ENCODE measurements around the gene OR1K1.
"Not testable (repeated sequence)": the region's sequence is repeated elsewhere in the genome, so short reads cannot be mapped to it uniquely, and the experiment has no call there.

OR1K1 gene, protein sequence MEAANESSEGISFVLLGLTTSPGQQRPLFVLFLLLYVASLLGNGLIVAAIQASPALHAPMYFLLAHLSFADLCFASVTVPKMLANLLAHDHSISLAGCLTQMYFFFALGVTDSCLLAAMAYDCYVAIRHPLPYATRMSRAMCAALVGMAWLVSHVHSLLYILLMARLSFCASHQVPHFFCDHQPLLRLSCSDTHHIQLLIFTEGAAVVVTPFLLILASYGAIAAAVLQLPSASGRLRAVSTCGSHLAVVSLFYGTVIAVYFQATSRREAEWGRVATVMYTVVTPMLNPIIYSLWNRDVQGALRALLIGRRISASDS

GRCh38 chr9:122800066-122801060, at the start of gene OR1K1:
OR1K1 (plus strand) TSS chr9:122800123; CDS start chr9:122800123, 0 bp downstream.
- DNase-seq = no peak

DNA sequence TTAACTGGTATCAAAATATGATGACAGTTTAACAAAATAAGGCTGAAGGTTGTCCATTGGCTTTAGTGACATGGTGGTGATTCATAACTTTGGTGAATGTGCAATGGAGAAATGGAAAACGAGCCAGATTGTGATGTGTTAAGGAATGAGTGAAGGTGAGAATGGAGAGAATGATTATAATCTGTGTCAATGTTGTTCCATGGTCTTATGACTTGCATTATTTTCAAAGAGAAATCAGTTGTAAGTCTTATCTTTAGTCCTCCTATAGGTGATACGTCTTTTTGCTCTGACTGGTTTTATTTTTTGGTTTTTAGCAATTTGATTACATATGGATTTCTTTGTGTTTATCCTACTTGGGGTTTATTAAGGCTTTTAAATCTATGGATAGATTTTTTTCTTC, 45.1 kb upstream of the OR1K1 start:
- no peak for DNase-seq

GRCh38 chr9:122767817-122768216, 32.1 kb upstream of the OR1K1 start:
- DNase-seq = no peak

- DNase-seq = no peak
Observed at GRCh38 chr9:122777052-122777451, 22.9 kb upstream of the OR1K1 start.

GRCh38 chr9:122777935-122778627, 21.8 kb upstream of the OR1K1 start:
- no peak for DNase-seq

DNA sequence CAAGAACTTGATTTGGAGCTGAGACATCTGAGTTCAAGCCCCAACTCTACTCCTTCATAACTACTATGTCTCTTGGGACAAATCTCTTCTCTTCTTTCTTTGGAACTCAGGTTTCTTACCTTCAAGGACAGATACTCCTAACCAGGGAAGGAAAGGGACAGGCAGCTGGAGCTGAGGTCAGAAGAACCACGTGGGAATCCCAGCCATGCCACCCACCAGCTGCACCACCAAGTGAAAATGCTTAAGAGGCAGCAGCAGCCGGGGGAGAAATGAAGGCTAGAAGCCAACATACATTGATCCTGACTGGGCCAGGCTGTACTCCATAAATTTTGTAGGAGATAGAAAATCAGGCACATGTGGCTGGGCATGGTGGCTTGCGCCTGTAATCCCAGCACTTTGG, 20.7 kb upstream of the OR1K1 start:
- DNase-seq = no peak

GRCh38 chr9:122780026-122780425, 19.9 kb upstream of the OR1K1 start:
- no peak for DNase-seq

DNA sequence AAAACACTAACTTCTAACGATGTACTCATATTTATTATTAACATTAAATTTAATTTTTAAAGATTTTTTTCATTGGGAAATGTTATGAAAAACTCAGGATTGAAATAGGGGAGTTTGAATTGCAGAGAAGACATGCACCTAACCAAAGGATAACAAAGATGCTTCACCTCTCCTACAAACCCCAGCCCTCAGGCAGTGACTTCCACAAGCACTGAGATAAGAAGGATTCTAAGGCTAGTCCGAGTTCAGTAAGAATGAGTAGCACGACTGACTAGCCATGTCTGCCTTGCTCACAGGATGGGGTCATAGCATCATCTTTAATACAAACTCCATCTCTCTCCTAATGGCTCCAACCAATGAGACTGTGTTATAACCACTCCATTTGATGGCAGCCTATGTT, 18.3 kb upstream of the OR1K1 start:
- no peak for DNase-seq

GRCh38 chr9:122785269-122785668, 14.7 kb upstream of the OR1K1 start:
- DNase-seq = no peak

DNA sequence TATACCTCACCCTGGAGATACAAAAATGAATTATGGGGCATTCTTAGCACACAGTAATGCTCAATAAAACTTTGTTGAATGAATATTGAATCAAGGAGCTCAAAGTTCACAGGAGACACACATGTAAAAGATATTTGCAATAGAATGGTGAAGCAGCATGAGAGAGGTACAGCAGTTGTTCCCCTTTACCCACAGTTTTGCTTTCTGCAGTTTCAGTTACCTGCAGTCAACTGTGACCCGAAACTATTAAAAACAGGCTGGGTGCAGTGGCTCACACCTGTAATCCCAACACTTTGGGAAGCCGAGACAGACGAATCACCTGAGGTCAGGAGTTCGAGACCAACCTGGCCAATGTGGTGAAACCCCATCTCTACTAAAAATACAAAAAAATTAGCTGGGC, 13.6 kb upstream of the OR1K1 start:
- DNase-seq = no peak

DNA sequence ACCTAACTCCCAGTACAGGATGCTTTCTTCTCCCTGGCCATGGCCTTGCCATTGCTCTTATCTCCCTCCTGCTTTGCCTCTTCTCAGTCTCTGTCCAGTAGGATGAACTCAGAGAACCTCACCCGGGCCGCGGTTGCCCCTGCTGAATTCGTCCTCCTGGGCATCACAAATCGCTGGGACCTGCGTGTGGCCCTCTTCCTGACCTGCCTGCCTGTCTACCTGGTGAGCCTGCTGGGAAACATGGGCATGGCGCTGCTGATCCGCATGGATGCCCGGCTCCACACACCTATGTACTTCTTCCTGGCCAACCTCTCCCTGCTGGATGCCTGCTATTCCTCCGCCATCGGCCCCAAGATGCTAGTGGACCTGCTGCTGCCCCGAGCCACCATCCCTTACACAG, 11.1 kb upstream of the OR1K1 start, which contains the start of gene OR5C1:
Gene OR5C1 (plus strand): TSS at position 103 of the 400 bp plus-strand sequence. CDS start 0 bp downstream, at position 103.
- DNase-seq = no peak

DNA sequence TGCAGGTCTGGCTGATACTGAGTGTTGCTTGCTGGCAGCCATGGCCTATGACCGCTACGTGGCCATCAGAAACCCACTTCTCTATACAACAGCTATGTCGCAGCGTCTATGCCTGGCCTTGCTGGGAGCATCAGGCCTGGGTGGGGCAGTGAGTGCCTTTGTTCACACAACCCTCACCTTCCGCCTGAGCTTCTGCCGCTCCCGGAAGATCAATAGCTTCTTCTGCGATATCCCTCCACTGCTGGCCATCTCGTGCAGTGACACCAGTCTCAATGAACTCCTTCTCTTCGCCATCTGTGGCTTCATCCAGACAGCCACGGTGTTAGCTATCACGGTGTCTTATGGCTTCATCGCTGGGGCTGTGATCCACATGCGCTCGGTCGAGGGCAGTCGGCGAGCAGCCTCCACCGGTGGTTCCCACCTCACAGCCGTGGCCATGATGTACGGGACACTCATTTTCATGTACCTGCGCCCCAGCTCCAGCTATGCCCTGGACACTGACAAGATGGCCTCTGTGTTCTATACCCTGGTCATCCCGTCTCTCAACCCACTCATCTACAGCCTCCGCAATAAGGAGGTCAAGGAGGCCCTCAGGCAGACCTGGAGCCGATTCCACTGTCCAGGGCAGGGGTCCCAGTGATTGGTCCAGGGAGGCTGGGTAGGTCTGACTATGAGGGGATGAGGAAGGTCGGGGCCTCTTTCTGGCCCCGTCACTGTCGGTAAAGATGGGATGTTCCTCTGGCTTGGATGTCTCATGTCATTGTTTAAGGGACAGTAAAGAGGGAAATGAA, 10.5 kb upstream of the OR1K1 start:
- DNase-seq = no peak

DNA sequence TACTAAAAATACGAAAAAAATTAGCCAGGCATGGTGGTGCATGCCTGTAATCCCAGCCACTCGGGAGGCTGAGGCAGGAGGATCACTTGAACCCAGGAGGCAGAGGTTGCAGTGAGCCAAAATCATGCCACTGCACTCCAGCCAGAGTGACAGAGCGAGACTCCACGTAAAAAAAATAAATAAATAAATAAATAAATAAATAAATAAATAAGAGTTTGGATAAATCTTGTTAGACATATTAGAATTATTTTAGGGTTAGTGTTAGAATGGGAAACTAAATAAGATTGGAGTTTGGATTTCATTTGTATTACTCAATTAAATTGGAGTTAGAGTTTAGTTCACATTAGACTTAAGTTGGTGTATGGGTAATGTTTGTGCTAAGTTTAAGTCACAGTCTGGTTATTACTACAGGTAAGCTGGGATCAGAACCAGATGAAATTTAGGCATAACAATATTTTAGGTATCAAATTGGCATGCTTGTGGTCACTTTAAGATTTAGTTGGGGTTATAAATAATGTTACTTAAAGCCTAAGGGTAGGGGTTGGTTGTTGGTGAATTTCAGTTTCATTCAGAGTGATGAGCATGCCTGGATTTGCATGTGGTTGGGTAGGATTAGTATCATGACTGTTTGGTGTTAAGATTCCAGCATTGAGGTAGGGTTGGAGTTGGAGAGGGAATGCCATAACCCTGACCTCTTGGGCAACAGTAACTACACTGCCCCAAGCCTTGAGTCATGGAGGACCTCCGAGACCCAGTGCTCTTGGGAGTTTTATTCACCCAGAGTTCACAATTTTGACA, 7.9 kb upstream of the OR1K1 start:
- no peak for DNase-seq

DNA sequence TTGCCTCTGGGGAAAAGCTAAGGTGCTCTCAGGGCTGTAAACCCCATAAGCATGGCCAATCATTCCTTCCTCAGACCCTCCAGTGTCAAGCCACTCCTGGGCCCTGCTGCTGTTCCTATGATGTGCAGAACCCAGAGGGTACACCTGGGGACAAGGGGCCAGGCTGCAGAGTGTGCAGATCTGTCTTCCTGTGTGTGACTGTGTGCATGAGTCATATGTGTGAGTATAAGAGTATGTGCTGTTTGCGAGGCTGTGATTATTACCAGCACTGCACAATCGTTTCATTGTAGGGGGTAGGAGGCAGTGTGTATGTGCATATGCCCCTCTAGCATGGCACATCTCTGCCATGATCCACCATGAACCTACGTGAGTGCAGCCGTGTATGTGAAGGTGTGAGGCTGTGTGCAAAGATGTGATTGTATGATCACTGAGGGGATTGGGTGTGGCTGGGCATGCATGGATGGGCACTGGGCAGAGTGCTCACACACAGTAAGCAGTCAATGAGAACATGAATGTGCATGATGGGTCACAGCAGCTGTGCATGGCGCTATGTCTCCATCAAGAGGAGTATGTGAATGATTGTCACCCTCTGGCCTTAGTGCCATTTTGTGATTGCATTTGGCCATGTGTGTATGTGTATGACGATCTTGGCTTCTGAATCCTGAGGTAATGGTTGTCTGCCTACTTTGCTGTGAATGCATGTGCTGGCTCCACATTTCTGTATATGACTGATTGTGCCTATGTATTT, 2.4 kb upstream of the OR1K1 start:
- DNase-seq = no peak

GRCh38 chr9:122806661-122807060, 6.7 kb downstream of the OR1K1 start:
- no peak for DNase-seq

DNA sequence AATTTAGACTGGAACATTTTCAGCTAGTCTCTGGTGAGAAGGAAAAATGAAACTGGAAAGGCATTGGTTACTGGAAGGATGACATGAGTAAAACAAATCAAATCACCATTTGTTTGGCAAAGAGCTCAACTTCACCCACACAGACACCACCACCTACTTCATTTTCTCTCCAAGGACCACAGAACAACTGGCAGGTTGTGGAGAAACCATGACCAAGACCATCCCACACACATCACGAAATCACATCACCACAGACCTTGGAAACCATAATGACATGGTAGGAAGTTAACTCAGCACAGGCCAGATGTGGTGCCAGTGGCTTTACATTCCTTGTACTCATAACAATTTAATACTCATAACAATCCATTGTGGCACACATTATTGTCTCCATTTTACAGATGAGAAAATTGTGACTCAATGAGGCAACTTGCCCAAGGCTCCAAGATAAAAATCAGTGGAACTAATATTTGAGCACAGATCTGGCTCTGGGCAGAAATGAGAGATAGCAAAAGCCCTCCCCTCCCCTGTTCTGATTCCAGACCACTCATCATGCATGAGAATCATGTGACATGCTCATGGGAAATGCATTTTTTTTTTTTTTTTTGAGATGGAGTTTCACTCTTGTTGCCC, 7.5 kb downstream of the OR1K1 start:
- no peak for DNase-seq

DNA sequence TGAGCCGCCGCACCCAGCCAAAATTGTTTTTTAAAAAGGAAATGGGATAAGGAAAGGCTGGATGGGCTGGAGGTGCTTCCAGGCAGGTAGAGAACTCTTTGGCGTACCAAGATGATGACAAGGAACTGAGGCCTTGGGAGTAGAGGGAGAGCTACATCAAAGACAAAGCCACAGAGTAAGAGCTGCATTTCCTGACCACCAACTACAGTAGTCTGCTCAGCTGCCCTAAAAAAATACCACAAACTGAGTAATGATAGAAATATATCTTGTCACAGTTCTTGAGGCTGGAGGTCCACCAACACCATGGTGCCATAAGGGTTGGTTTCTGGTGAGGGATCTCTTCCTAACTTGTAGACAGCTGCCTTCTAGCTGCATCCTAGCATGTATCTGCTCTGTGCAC, 8.2 kb downstream of the OR1K1 start:
- DNase-seq = no peak

DNA sequence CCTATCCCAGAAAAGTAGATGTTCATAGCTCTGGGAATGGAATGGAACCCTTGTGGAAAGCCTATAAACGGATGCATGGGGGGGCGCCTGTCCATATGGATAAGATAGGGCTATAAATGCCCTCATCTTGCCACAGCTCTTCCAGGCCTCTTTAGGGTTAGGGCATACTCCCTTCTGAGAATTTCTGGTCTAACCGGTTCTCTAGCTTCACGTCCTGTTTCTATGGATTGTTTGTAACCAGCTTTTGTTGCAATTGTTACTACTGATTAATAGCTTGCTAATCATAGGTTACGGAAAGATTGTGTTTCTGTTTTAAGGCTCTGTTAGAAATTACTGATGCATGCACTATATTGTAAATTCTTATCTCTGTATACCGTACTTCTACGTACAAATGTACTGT, 9.3 kb downstream of the OR1K1 start:
- not testable (repeated sequence) for DNase-seq

- peak; percentile 88 for DNase-seq
Observed at GRCh38 chr9:122810306-122810946, 10.5 kb downstream of the OR1K1 start.

GRCh38 chr9:122812736-122813135, 12.8 kb downstream of the OR1K1 start:
- DNase-seq = no peak

Measured in NCI-H82 (cell line).